Gastroesophageal sphincter (tissue), 4 donors: Measurements from ENCODE around the gene NCOA5. TPM values are rescaled to one million over a fixed set of nuclear protein-coding genes. Genes with fewer than 3 reads are reported as not detected.

Experiments
- ATAC-seq: fragments of 150-250 bp; one replicate; pipeline ENCODE4 v1.9.1; 2016; ENCODE audit warnings: mild to moderate bottlenecking, moderate library complexity
- H3K27ac ChIP-seq, 4 donors: fragments of 200-600 bp; sonication (generic) in 3 of 4; 1 replicate in 3 of 4; 2 replicates in 1 of 4; pipeline ENCODE4 v1.5.1; 2016 to 2019
- H3K27me3 ChIP-seq: fragments of 200-600 bp; sonication (generic); one replicate; pipeline ENCODE4 v1.5.1; 2019
- H3K36me3 ChIP-seq, 2 donors: fragments of 200-600 bp; sonication (generic); one replicate each; pipeline ENCODE4 v1.5.1; 2019; ENCODE audit warnings: control low read depth in 1 of 2
- H3K4me1 ChIP-seq, 3 donors: fragments of 200-600 bp; sonication (generic); 1 replicate in 2 of 3; 2 replicates in 1 of 3; pipeline ENCODE4 v1.5.1; 2016 to 2019; ENCODE audit warnings: control low read depth in 2 of 3
- H3K4me3 ChIP-seq, 2 donors: fragments of 200-600 bp; sonication (generic); one replicate each; pipeline ENCODE4 v1.5.1; 2019; ENCODE audit warnings: mild to moderate bottlenecking in 1 of 2, moderate library complexity in 1 of 2
- H3K9me3 ChIP-seq, 3 donors: fragments of 200-600 bp; sonication (generic); one replicate each; pipeline ENCODE4 v1.5.1; 2017 to 2019; ENCODE audit warnings: control low read depth in 2 of 3
- EP300 ChIP-seq: sonication (generic); formaldehyde crosslinking; IDR thresholded peaks from one replicate; pipeline ENCODE4 v1.6.1; 2017; ENCODE audit warnings: antibody characterized with exemption, mild to moderate bottlenecking
- POLR2A ChIP-seq, 2 donors: fragments of 450-650 bp; IDR thresholded peaks; one replicate each; pipeline ENCODE4 v1.6.1; 2017; ENCODE audit warnings: antibody characterized with exemption in 2 of 2, mild to moderate bottlenecking in 2 of 2, moderate library complexity in 1 of 2
- POLR2AphosphoS5 ChIP-seq: sonication (generic); formaldehyde crosslinking; IDR thresholded peaks from one replicate; pipeline ENCODE4 v1.6.1; 2017; ENCODE audit warnings: antibody characterized with exemption
- WGBS, 2 donors: methylation state at CpG; one replicate each; pipeline ENCODE4 v1.1.5; 2018; ENCODE audit warnings: low coverage in 1 of 2; 5-methylcytosine and 5-hydroxymethylcytosine counted together
- total RNA-seq, 4 donors: library from RNA; depleted of rRNA; stranded (reverse); fragments of >200 nt; gene quantifications; one replicate each; pipeline ENCODE4 v1.1.0, GENCODE V29; 2016
- TF ChIP-seq, protein P1 (sequence below), 4 experiments: fragments of 200-600 bp in 2 of 4; fragments of 450-650 bp in 2 of 4; sonication (generic) in 1 of 4; IDR thresholded peaks; one replicate each; pipeline ENCODE4 v1.5.1; 2017 to 2019; ENCODE audit warnings: antibody characterized with exemption in 4 of 4, mild to moderate bottlenecking in 2 of 4, moderate library complexity in 2 of 4

NCOA5 gene
- total RNA-seq, 4 donors from 2014 or later, result 26.3 to 39.8 (median 30.8) TPM

DNA sequence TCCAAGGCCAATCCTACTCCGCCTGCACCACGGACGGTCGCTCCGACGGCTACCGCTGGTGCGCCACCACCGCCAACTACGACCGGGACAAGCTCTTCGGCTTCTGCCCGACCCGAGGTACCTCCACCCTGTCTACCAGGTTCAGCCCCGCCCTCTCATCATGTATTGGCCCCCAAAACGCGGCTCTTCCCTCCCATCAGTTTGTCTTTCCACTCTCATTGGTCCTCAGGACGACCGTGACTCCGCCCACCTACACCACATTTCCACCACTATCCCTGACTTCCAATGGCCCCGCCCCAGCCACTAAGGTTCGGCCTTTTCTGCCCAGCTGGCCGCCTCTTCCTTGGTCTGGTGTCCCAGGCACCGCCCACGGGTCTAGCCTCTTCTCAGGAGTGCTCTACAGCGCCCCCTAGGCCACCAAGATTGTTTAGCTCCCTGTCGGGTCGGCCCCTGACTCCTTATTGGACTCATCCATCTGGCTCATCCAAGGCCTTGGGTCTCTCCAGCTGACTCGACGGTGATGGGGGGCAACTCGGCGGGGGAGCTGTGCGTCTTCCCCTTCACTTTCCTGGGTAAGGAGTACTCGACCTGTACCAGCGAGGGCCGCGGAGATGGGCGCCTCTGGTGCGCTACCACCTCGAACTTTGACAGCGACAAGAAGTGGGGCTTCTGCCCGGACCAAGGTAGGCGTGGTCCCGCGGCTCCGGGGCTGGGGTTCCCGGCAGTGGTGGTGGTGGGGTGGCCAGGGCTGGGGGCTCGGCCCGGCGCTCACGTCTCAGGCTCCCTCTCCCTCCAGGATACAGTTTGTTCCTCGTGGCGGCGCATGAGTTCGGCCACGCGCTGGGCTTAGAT, 77.9 kb downstream of the NCOA5 start:
- WGBS, 2 donors, result 3 to 6% methylated on average over 7 to 22 of the region's 57 CpGs
- Histone ChIP-seq H3K27me3 (peaks cover 100% of the 10 kb centered on the region), H3K36me3 (no peaks in the 10 kb centered on the region), H3K27ac (no peak overlapping the region), H3K4me3 (no peak overlapping the region), H3K9me3 (no peaks in the 10 kb centered on the region), H3K4me1 (peaks cover 0 to 19% (median 12%) of the 10 kb centered on the region in 3 donors)
- ATAC-seq, result no peak
- TF ChIP-seq POLR2AphosphoS5 (no peak), EP300 (no peak), POLR2A (IDR thresholded peaks at IDR 0.05) (no peak)
- TF ChIP-seq, protein P1, sequence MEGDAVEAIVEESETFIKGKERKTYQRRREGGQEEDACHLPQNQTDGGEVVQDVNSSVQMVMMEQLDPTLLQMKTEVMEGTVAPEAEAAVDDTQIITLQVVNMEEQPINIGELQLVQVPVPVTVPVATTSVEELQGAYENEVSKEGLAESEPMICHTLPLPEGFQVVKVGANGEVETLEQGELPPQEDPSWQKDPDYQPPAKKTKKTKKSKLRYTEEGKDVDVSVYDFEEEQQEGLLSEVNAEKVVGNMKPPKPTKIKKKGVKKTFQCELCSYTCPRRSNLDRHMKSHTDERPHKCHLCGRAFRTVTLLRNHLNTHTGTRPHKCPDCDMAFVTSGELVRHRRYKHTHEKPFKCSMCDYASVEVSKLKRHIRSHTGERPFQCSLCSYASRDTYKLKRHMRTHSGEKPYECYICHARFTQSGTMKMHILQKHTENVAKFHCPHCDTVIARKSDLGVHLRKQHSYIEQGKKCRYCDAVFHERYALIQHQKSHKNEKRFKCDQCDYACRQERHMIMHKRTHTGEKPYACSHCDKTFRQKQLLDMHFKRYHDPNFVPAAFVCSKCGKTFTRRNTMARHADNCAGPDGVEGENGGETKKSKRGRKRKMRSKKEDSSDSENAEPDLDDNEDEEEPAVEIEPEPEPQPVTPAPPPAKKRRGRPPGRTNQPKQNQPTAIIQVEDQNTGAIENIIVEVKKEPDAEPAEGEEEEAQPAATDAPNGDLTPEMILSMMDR (IDR thresholded peaks at IDR 0.05), result no peak

Other genes starting within 250 kb of the NCOA5 start
- 10 to 100 TPM; 27.2 to 49.8 (median 29.9) TPM for gene ACOT8, start 232.6 kb downstream of the NCOA5 start, total RNA-seq
- gene ZSWIM3, start 232.3 kb downstream of the NCOA5 start, total RNA-seq, result 1 to 10 TPM; 2.8 to 5.0 (median 4.4) TPM
- gene ZSWIM1, start 208.7 kb downstream of the NCOA5 start, total RNA-seq, result 10 to 100 TPM in 1 of 4 donors, 1 to 10 TPM in 3; 6.6 to 11.9 (median 9.1) TPM
- gene SPATA25, start 202.3 kb downstream of the NCOA5 start, total RNA-seq, result 1 to 10 TPM in 3 of 4 donors, not detected in 1; 4.2 to 7.9 (median 5.1) TPM
- 10 to 100 TPM in 3 of 4 donors, 1 to 10 TPM in 1; 2.2 to 26.4 (median 17.0) TPM for gene NEURL2, start 198.8 kb downstream of the NCOA5 start, total RNA-seq
- gene CTSA, start 198.6 kb downstream of the NCOA5 start, total RNA-seq, result 10 to 100 TPM; 36.4 to 73.0 (median 56.6) TPM
- 100 to 1,000 TPM in 3 of 4 donors, 10 to 100 TPM in 1; 45.6 to 456 (median 177) TPM for gene PLTP, start 177.8 kb downstream of the NCOA5 start, total RNA-seq
- 10 to 100 TPM; 21.5 to 45.3 (median 39.2) TPM for gene PCIF1, start 155.3 kb downstream of the NCOA5 start, total RNA-seq
- gene ZNF335, start 117.8 kb downstream of the NCOA5 start, total RNA-seq, result 10 to 100 TPM in 3 of 4 donors, 1 to 10 TPM in 1; 7.5 to 17.9 (median 16.5) TPM
- 1 to 10 TPM in 2 of 4 donors, under 1 TPM in 1, not detected in 1; 0.15 to 3.9 (median 1.2) TPM for gene MMP9, start 81.1 kb downstream of the NCOA5 start, total RNA-seq
- gene SLC12A5, start 60.7 kb downstream of the NCOA5 start, total RNA-seq, result not detected
- 10 to 100 TPM; 13.7 to 16.6 (median 13.9) TPM for gene CD40, start 28.4 kb upstream of the NCOA5 start, total RNA-seq
- under 1 TPM in 1 of 4 donors, not detected in 3; 0.15 TPM for gene CDH22, start 218.5 kb upstream of the NCOA5 start, total RNA-seq